H1 (cell line): ENCODE results near the gene GSTCD. TPM values are rescaled to one million over a fixed set of nuclear protein-coding genes. Genes with fewer than 3 reads are reported as not detected.

ENCODE experiments used
- CTCF ChIA-PET: fragments of 300-600 bp; sonication (Branson Sonifier 250); formaldehyde crosslinking; loops from one replicate; lab custom pipeline; 2021; ENCODE audit not compliant: partially characterized antibody; lab: Charles Lee
- POLR2A ChIA-PET: fragments of 300-600 bp; sonication (Branson Sonifier 250); formaldehyde crosslinking; loops from one replicate; lab custom pipeline; 2021; ENCODE audit warnings: inconsistent platforms; ENCODE audit not compliant: partially characterized antibody; lab: Charles Lee
- DNase-seq, 2 experiments: peaks; one replicate each; pipeline versions ENCODE4 v3.0.0 to v3.0.0-alpha.2; 2010 to 2022; ENCODE audit warnings: low spot score in 2 of 2, low read depth in 1 of 2, mixed read lengths in 1 of 2
- FAIRE-seq: peaks from 2 replicates; lab custom pipeline; 2011; peaks lifted over from hg19 to GRCh38; lab: Jason Lieb, UNC
- H2AFZ ChIP-seq: 2 replicates; pipeline ENCODE4 v1.8.1; 2012; ENCODE audit warnings: low read length, inconsistent platforms
- H2AK5ac ChIP-seq: 2 replicates; pipeline ENCODE4 v1.6.1; 2013; ENCODE audit warnings: low read depth, low read length
- H2BK120ac ChIP-seq: replicated peaks from 2 replicates; pipeline ENCODE3; 2013; ENCODE audit warnings: low read depth, low read length, inconsistent platforms
- H2BK12ac ChIP-seq: 2 replicates; pipeline ENCODE4 v1.6.1; 2013; ENCODE audit warnings: low read depth, low read length
- H2BK15ac ChIP-seq: 2 replicates; pipeline ENCODE4 v1.6.1; 2013; ENCODE audit warnings: low read length
- H2BK20ac ChIP-seq: 2 replicates; pipeline ENCODE4 v1.6.1; 2013; ENCODE audit warnings: low read length
- H2BK5ac ChIP-seq: 2 replicates; pipeline ENCODE4 v1.6.1; 2013; ENCODE audit warnings: low read depth, low read length
- H3K14ac ChIP-seq: 2 replicates; pipeline ENCODE4 v1.6.1; 2013; ENCODE audit warnings: inconsistent platforms; ENCODE audit not compliant: insufficient read length
- H3K18ac ChIP-seq: 2 replicates; pipeline ENCODE4 v1.6.1; 2013; ENCODE audit warnings: low read length; ENCODE audit errors: extremely low read depth
- H3K23ac ChIP-seq: 2 replicates; pipeline ENCODE4 v1.6.1; 2013; ENCODE audit warnings: inconsistent platforms; ENCODE audit not compliant: insufficient read length
- H3K23me2 ChIP-seq: 2 replicates; pipeline ENCODE4 v1.6.1; 2013; ENCODE audit warnings: low read depth, low read length
- H3K27ac ChIP-seq: 2 replicates; pipeline ENCODE4 v1.6.1; 2011; ENCODE audit warnings: low read depth, low read length, inconsistent platforms
- H3K27me3 ChIP-seq, 4 experiments: replicated peaks in 1 of 4; 1 replicate in 1 of 4; 2 replicates in 3 of 4; pipeline versions ENCODE4 v1.6.1 to v1.8.1; 2011 to 2013; ENCODE audit warnings: low read length in 3 of 4, mild to moderate bottlenecking in 3 of 4, inconsistent platforms in 2 of 4, mixed read lengths in 2 of 4, moderate library complexity in 1 of 4; ENCODE audit not compliant: control insufficient read depth in 3 of 4, insufficient read depth in 3 of 4; ENCODE audit errors: extremely low read depth in 1 of 4
- H3K36me3 ChIP-seq, 4 experiments: 2 replicates each; pipeline versions ENCODE4 v1.6.1 to v1.8.1; 2011 to 2013; ENCODE audit warnings: mild to moderate bottlenecking in 4 of 4, low read length in 3 of 4, moderate library complexity in 2 of 4, control low read depth in 1 of 4, inconsistent platforms in 1 of 4; ENCODE audit not compliant: insufficient read depth in 4 of 4, control insufficient read depth in 2 of 4
- H3K4ac ChIP-seq: replicated peaks from 2 replicates; pipeline ENCODE3; 2013; ENCODE audit warnings: low read length, low read depth, mixed read lengths, inconsistent platforms; ENCODE audit not compliant: insufficient read length
- H3K4me1 ChIP-seq, 4 experiments: replicated peaks in 1 of 4; 1 replicate in 1 of 4; 2 replicates in 3 of 4; pipeline versions ENCODE4 v1.6.1 to v1.8.1; 2011 to 2013; ENCODE audit warnings: low read length in 3 of 4, inconsistent platforms in 2 of 4, mixed read lengths in 1 of 4; ENCODE audit not compliant: insufficient read depth in 4 of 4, control insufficient read depth in 3 of 4
- H3K4me2 ChIP-seq, 2 experiments: 2 replicates each; pipeline versions ENCODE4 v1.6.1 to v1.8.1; 2011 to 2013; ENCODE audit warnings: low read depth in 2 of 2, low read length in 2 of 2, control low read depth in 1 of 2, inconsistent platforms in 1 of 2, mild to moderate bottlenecking in 1 of 2; ENCODE audit not compliant: insufficient read depth in 1 of 2
- H3K4me3 ChIP-seq, 4 experiments: fragments of 200-600, 300-600 bp in 1 of 4; sonication (generic), shearing (Covaris generic), sonication (Bioruptor Twin) in 1 of 4; 2 replicates each; pipeline versions ENCODE4 v1.5.1 to v1.8.1; 2011 to 2016; ENCODE audit warnings: low read length in 4 of 4, low read depth in 3 of 4, control low read depth in 2 of 4, inconsistent platforms in 2 of 4, mild to moderate bottlenecking in 2 of 4, mixed read lengths in 1 of 4, moderate library complexity in 1 of 4; ENCODE audit not compliant: insufficient read depth in 2 of 4; ENCODE audit errors: extremely low read depth in 1 of 4
- H3K56ac ChIP-seq: replicated peaks from 2 replicates; pipeline ENCODE3; 2013; ENCODE audit warnings: low read depth, mild to moderate bottlenecking, mixed read lengths, low read length, inconsistent platforms; ENCODE audit not compliant: insufficient read length
- H3K79me1 ChIP-seq: 2 replicates; pipeline ENCODE4 v1.6.1; 2013; ENCODE audit warnings: low read depth, low read length, control low read depth
- H3K79me2 ChIP-seq, 2 experiments: 2 replicates each; pipeline versions ENCODE4 v1.6.1 to v1.8.1; 2012 to 2013; ENCODE audit warnings: low read length in 2 of 2, mild to moderate bottlenecking in 2 of 2, inconsistent platforms in 1 of 2; ENCODE audit not compliant: insufficient read depth in 2 of 2, control insufficient read depth in 1 of 2
- H3K9ac ChIP-seq, 4 experiments: replicated peaks in 1 of 4; 1 replicate in 1 of 4; 2 replicates in 3 of 4; pipeline versions ENCODE4 v1.6.1 to v1.8.1; 2011 to 2013; ENCODE audit warnings: low read depth in 3 of 4, low read length in 3 of 4, control low read depth in 2 of 4, mild to moderate bottlenecking in 2 of 4, moderate library complexity in 2 of 4, inconsistent platforms in 1 of 4; ENCODE audit errors: extremely low read depth in 1 of 4
- H3K9me3 ChIP-seq, 2 experiments: 2 replicates each; pipeline versions ENCODE4 v1.6.1 to v1.8.1; 2012 to 2013; ENCODE audit warnings: mild to moderate bottlenecking in 2 of 2, moderate library complexity in 2 of 2, control low read depth in 1 of 2, inconsistent platforms in 1 of 2, low read depth in 1 of 2, low read length in 1 of 2, mixed read lengths in 1 of 2; ENCODE audit not compliant: insufficient read depth in 2 of 2
- H4K20me1 ChIP-seq, 2 experiments: replicated peaks in 1 of 2; 2 replicates each; pipeline versions ENCODE3 to v1.8.1; 2011 to 2013; ENCODE audit warnings: inconsistent platforms in 2 of 2, low read length in 2 of 2, mild to moderate bottlenecking in 1 of 2; ENCODE audit not compliant: insufficient read depth in 2 of 2, control insufficient read depth in 1 of 2
- H4K5ac ChIP-seq: 2 replicates; pipeline ENCODE4 v1.6.1; 2013; ENCODE audit warnings: low read length, low read depth, mixed read lengths, inconsistent platforms; ENCODE audit not compliant: insufficient read length
- H4K8ac ChIP-seq: 2 replicates; pipeline ENCODE4 v1.8.0; 2013; ENCODE audit warnings: mild to moderate bottlenecking, moderate library complexity, low read length, inconsistent platforms; ENCODE audit not compliant: insufficient read depth; ENCODE audit errors: extremely low read depth
- H4K91ac ChIP-seq: replicated peaks from 2 replicates; pipeline ENCODE3; 2013; ENCODE audit warnings: low read length, mixed read lengths, inconsistent platforms; ENCODE audit not compliant: insufficient read length
- CEBPB ChIP-seq: IDR thresholded peaks from 2 replicates; pipeline ENCODE4 v1.6.1; 2012; ENCODE audit warnings: low read depth, low read length
- RAD21 ChIP-seq, 2 experiments: IDR thresholded peaks in 1 of 2; conservative IDR thresholded peaks in 1 of 2; 2 replicates each; pipeline ENCODE4 v1.6.1; 2011; ENCODE audit warnings: low read depth in 2 of 2, low read length in 2 of 2, improper control_type of control experiment in 1 of 2, inconsistent platforms in 1 of 2, mild to moderate bottlenecking in 1 of 2, moderate library complexity in 1 of 2
- WGBS, 2 experiments: shearing (Covaris generic) in 1 of 2; methylation state at CpG; one replicate each; pipeline versions ENCODE4 v1.1.6 to v1.1.7; 2013 to 2015; ENCODE audit warnings: low lambda C conversion rate in 2 of 2, mixed read lengths in 2 of 2, inconsistent platforms in 1 of 2, low coverage in 1 of 2, missing lambda C conversion rate in 1 of 2; ENCODE audit not compliant: insufficient replicate concordance in 2 of 2, insufficient coverage in 1 of 2, insufficient read length in 1 of 2; ENCODE audit errors: extremely low coverage in 1 of 2, missing lambda C conversion rate in 1 of 2; 5-methylcytosine and 5-hydroxymethylcytosine counted together
- polyA plus RNA-seq, 7 experiments: library from polyadenylated mRNA; depleted of rRNA in 3 of 7; stranded (reverse) in 5 of 7; unstranded in 2 of 7; fragments of >200 nt in 5 of 7; fragments of 200-250 nt in 2 of 7; gene quantifications; 1 replicate in 5 of 7; 2 replicates in 1 of 7; 4 replicates in 1 of 7; pipeline versions ENCODE4 v1.2.1 to v1.2.3, GENCODE V29; 2011 to 2013; ENCODE audit warnings: missing spikeins in 2 of 7, mixed read lengths in 2 of 7
- total RNA-seq: library from RNA; stranded (reverse); fragmentation: NEBNext Ultra II Directional; extraction: Animal tissue kit (Norgen Biotek cat#: 25700); gene quantifications from 2 replicates; pipeline ENCODE4 v1.2.1, GENCODE V29; 2021
- TF ChIP-seq, protein P1 (sequence below), 3 experiments: IDR thresholded peaks; 1 replicate in 2 of 3; 2 replicates in 1 of 3; pipeline versions ENCODE4 v1.5.1 to v1.6.1; 2011; ENCODE audit warnings: low read length in 3 of 3, mild to moderate bottlenecking in 3 of 3, inconsistent platforms in 2 of 3, low read depth in 1 of 3, moderate library complexity in 1 of 3; ENCODE audit not compliant: insufficient read depth in 1 of 3; ENCODE audit errors: control extremely low read depth in 1 of 3
- TF ChIP-seq, protein P2 (sequence below): IDR thresholded peaks from 2 replicates; pipeline ENCODE4 v1.6.1; 2012; ENCODE audit warnings: inconsistent platforms

The GSTCD gene
- total and polyA plus RNA-seq, 2 of the 8 experiments (the other 6 are each of a cell fraction or from before 2014, with no cell fraction given): 8.5 to 24.6 TPM

GRCh38 chr4:105666693-105667092 is 41.9 kb upstream of the GSTCD start:
- no peak overlapping the region for H2BK15ac ChIP-seq
- TF ChIP-seq, protein P1, sequence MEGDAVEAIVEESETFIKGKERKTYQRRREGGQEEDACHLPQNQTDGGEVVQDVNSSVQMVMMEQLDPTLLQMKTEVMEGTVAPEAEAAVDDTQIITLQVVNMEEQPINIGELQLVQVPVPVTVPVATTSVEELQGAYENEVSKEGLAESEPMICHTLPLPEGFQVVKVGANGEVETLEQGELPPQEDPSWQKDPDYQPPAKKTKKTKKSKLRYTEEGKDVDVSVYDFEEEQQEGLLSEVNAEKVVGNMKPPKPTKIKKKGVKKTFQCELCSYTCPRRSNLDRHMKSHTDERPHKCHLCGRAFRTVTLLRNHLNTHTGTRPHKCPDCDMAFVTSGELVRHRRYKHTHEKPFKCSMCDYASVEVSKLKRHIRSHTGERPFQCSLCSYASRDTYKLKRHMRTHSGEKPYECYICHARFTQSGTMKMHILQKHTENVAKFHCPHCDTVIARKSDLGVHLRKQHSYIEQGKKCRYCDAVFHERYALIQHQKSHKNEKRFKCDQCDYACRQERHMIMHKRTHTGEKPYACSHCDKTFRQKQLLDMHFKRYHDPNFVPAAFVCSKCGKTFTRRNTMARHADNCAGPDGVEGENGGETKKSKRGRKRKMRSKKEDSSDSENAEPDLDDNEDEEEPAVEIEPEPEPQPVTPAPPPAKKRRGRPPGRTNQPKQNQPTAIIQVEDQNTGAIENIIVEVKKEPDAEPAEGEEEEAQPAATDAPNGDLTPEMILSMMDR (IDR thresholded peaks at IDR 0.05; ENCODE audit: control extremely low read depth in 1 of 3, insufficient read depth in 1 of 3, low read depth in 1 of 3, low read length in 3 of 3): peak in 2 of 3 experiments; percentile 37 to 41; a peak in 2 of 4 replicates
- TF ChIP-seq, protein P2, sequence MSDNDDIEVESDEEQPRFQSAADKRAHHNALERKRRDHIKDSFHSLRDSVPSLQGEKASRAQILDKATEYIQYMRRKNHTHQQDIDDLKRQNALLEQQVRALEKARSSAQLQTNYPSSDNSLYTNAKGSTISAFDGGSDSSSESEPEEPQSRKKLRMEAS: no peak
- TF ChIP-seq CEBPB: peak; percentile 89
- peak; percentile 61 to 67 for TF ChIP-seq RAD21 (IDR thresholded peaks at IDR 0.05 in 1 of 2, conservative IDR thresholded peaks at IDR 0.05 in 1 of 2; ENCODE audit: low read depth in 2 of 2, low read length in 2 of 2)
- H3K4me3 ChIP-seq: no peak overlapping the region
- ChIA-PET POLR2A (no interaction called here), CTCF (interaction anchor here (0.7 to 5.4 kb wide), 25 partner anchors 10 to 789 kb away, joined by 3 to 28 read pairs (median 4); partner anchors contain the start of gene PPA2)
- no peak overlapping the region for H4K5ac ChIP-seq
- H3K79me2 ChIP-seq: no peaks in the 10 kb centered on the region
- H3K4me1 ChIP-seq: no peaks in the 10 kb centered on the region
- no peaks in the 10 kb centered on the region for H3K79me1 ChIP-seq
- H2BK20ac ChIP-seq: no peak overlapping the region
- no peaks in the 10 kb centered on the region for H3K9me3 ChIP-seq
- H2AFZ ChIP-seq: no peak overlapping the region
- no peak overlapping the region for H3K4ac ChIP-seq
- H3K56ac ChIP-seq: no peak overlapping the region
- H4K91ac ChIP-seq: no peak overlapping the region
- no peak overlapping the region for H3K9ac ChIP-seq
- H4K8ac ChIP-seq: no peak overlapping the region
- H3K23ac ChIP-seq: no peak overlapping the region
- DNase-seq (no peak), FAIRE-seq (peak; percentile 60)
- H3K4me2 ChIP-seq: no peak overlapping the region
- no peaks in the 10 kb centered on the region for H4K20me1 ChIP-seq
- H3K36me3 ChIP-seq: no peaks in the 10 kb centered on the region
- H2BK5ac ChIP-seq: no peak overlapping the region
- H3K27me3 ChIP-seq: peaks cover 0 to 1% (median 0%) of the 10 kb centered on the region in 4 experiments; a peak in 1 of 7 replicates
- H3K18ac ChIP-seq: no peak overlapping the region
- no peak overlapping the region for H3K27ac ChIP-seq
- no peak overlapping the region for H2AK5ac ChIP-seq
- no peak overlapping the region for H2BK120ac ChIP-seq
- no peak overlapping the region for H3K14ac ChIP-seq
- H2BK12ac ChIP-seq: no peak overlapping the region
- WGBS, 2 experiments: 60% methylated on average over 5 of the region's 5 CpGs; no CpG with 5 or more reads in 1 of the 2 experiments
- H3K23me2 ChIP-seq: no peaks in the 10 kb centered on the region
